Measurements from ENCODE around the gene LIPC. TPM values are rescaled to one million over a fixed set of nuclear protein-coding genes. Genes with fewer than 3 reads are reported as not detected.

LIPC gene
- total and polyA plus RNA-seq, 10 of the 15 experiments (the other 5 are each of a cell fraction or from before 2014, with no cell fraction given), result 0.06 to 0.31 (median 0.16) TPM; not detected in 1

- TF ChIP-seq NR2F1 (conservative IDR thresholded peaks at IDR 0.05), result no peak
- TF ChIP-seq TCF7 (IDR thresholded peaks at IDR 0.05; ENCODE audit: borderline replicate concordance), result no peak
- TF ChIP-seq RAD51 (IDR thresholded peaks at IDR 0.05), result no peak
- TF ChIP-seq SMARCA5 (IDR thresholded peaks at IDR 0.05), result no peak
Measured at GRCh38 chr15:58548308-58549012, 116.7 kb downstream of the LIPC start (continued).

GRCh38 chr15:58549013-58549784 lies 117.4 kb downstream of the LIPC start:
- no peak overlapping the region for H3K4me2 ChIP-seq (ENCODE audit: control insufficient read depth, insufficient read depth)
- in situ Hi-C loops (cut with MboI) (no loop called here), intact Hi-C loops (cut with micrococcal nuclease; ENCODE audit: unreplicated experiment) (no loop called here)
- H3K4me3 ChIP-seq, result no peak overlapping the region
- SMC1A ChIA-PET (ENCODE audit: uncharacterized antibody, unreplicated experiment), result interaction anchor here (1.2 kb wide), 1 partner anchor 280 kb away, joined by 4 read pairs; no protein-coding TSS in a partner anchor
- peaks cover 13% of the 10 kb centered on the region for H3K4me1 ChIP-seq (ENCODE audit: control insufficient read depth, insufficient read depth, low read length)
- RAD21 ChIA-PET (ENCODE audit: unreplicated experiment), result interaction anchor here (1.1 kb wide), 1 partner anchor 90 kb away, joined by 3 read pairs; no protein-coding TSS in a partner anchor
- H4K20me1 ChIP-seq (ENCODE audit: control insufficient read depth, insufficient read depth), result no peaks in the 10 kb centered on the region
- H3K27me3 ChIP-seq (replicated peaks in 1 of 2; ENCODE audit: control insufficient read depth in 2 of 2, insufficient read depth in 2 of 2, low read length in 1 of 2), result no peaks in the 10 kb centered on the region
- WGBS (ENCODE audit: insufficient coverage, insufficient replicate concordance, low lambda C conversion rate, missing lambda C conversion rate), result 66% methylated on average over 12 of the region's 12 CpGs
- H3K27ac ChIP-seq (ENCODE audit: control insufficient read depth, insufficient read depth), result no peak overlapping the region
- CTCF ChIA-PET, result interaction anchor here (0.6 kb wide), 1 partner anchor 1403 kb away, joined by 3 read pairs; no protein-coding TSS in a partner anchor
- FAIRE-seq (no peak), ATAC-seq (no peak), DNase-seq (ENCODE audit: low read depth, low spot score) (no peak)
- no peaks in the 10 kb centered on the region for H3K9me3 ChIP-seq (replicated peaks; ENCODE audit: control insufficient read depth, insufficient read depth, low read length)
- POLR2A ChIA-PET, result no interaction called here
- no peaks in the 10 kb centered on the region for H3K36me3 ChIP-seq (ENCODE audit: control insufficient read depth in 2 of 2, insufficient read depth in 2 of 2, low read length in 1 of 2)
- no TSS peak for BruUV-seq (replicated peaks)
- TF ChIP-seq ZBTB11 (CRISPR knock-in tag; IDR thresholded peaks at IDR 0.05), result no peak
- no peak for TF ChIP-seq NR2C1 (IDR thresholded peaks at IDR 0.05)
- no peak for TF ChIP-seq ZBTB33 (IDR thresholded peaks at IDR 0.05)
- TF ChIP-seq MTA3 (IDR thresholded peaks at IDR 0.05; ENCODE audit: borderline replicate concordance, low read length), result no peak
- no peak for TF ChIP-seq ZBED1 (IDR thresholded peaks at IDR 0.05; ENCODE audit: borderline replicate concordance)
- no peak for TF ChIP-seq POU2F2 (IDR thresholded peaks at IDR 0.05; ENCODE audit: borderline replicate concordance, low read depth, low read length)
- no peak for TF ChIP-seq REST (IDR thresholded peaks at IDR 0.05; ENCODE audit: low read depth, low read length)
- TF ChIP-seq SIN3A (IDR thresholded peaks at IDR 0.05; ENCODE audit: low read depth, low read length), result no peak
- TF ChIP-seq ZNF217 (IDR thresholded peaks at IDR 0.05), result no peak
- no peaks in the 10 kb centered on the region for H3K79me2 ChIP-seq (ENCODE audit: control insufficient read depth, insufficient read depth, low read length)
- no peak overlapping the region for H2AFZ ChIP-seq (ENCODE audit: control insufficient read depth, low read depth, low read length)
- H3K9ac ChIP-seq (ENCODE audit: control insufficient read depth, insufficient read depth, low read length), result no peak overlapping the region

Measured in GM12878 (cell line).